Mammary epithelial cell (primary cell): ENCODE results near the gene ZNF805.

ENCODE experiments used
- EZH2 ChIP-seq: IDR thresholded peaks from 2 replicates; pipeline ENCODE4 v1.6.1; 2012; ENCODE audit warnings: low read length, inconsistent platforms, borderline replicate concordance
- TF ChIP-seq, protein P1 (sequence below), 2 donors: IDR thresholded peaks in 1 of 2; conservative IDR thresholded peaks in 1 of 2; 2 replicates each; pipeline ENCODE4 v1.5.1; 2011 to 2012; ENCODE audit warnings: inconsistent platforms in 2 of 2, low read length in 2 of 2, mild to moderate bottlenecking in 2 of 2, control low read depth in 1 of 2, low read depth in 1 of 2; ENCODE audit not compliant: insufficient read depth in 1 of 2; ENCODE audit errors: extremely low read depth in 1 of 2

DNA sequence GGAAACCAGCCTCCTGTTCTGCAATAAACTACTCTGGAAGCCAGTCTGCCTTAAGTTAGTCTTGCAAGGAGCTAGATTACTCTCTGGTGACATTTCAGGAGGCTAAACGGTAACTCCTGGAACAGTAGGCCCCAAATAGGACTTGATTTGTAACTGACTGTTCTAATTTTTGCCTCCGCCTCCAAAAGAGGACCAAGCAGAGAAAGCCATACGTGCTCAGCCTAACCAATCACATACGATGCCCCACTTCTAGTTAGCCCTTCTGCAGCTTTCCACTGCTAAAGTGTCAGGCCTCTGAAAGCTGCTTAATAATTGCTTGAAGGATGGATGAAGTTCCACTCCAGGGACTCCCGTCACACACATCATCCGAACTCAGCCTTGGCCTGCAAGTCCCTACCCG is 744 bp downstream of the ZNF805 start:
- TF ChIP-seq, protein P1, sequence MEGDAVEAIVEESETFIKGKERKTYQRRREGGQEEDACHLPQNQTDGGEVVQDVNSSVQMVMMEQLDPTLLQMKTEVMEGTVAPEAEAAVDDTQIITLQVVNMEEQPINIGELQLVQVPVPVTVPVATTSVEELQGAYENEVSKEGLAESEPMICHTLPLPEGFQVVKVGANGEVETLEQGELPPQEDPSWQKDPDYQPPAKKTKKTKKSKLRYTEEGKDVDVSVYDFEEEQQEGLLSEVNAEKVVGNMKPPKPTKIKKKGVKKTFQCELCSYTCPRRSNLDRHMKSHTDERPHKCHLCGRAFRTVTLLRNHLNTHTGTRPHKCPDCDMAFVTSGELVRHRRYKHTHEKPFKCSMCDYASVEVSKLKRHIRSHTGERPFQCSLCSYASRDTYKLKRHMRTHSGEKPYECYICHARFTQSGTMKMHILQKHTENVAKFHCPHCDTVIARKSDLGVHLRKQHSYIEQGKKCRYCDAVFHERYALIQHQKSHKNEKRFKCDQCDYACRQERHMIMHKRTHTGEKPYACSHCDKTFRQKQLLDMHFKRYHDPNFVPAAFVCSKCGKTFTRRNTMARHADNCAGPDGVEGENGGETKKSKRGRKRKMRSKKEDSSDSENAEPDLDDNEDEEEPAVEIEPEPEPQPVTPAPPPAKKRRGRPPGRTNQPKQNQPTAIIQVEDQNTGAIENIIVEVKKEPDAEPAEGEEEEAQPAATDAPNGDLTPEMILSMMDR (conservative IDR thresholded peaks at IDR 0.05 in 1 of 2, IDR thresholded peaks at IDR 0.05 in 1 of 2; ENCODE audit: extremely low read depth in 1 of 2, insufficient read depth in 1 of 2, low read depth in 1 of 2, low read length in 2 of 2), result no peak
- no peak for TF ChIP-seq EZH2
